Lower leg skin (tissue), 3 donors: Measurements from ENCODE around the gene BCL7B.

Experiments
- CTCF ChIP-seq, 3 donors: fragments of 450-650 bp; IDR thresholded peaks; one replicate each; pipeline ENCODE4 v1.5.1; 2016; ENCODE audit warnings: antibody characterized with exemption in 3 of 3, mild to moderate bottlenecking in 3 of 3, moderate library complexity in 2 of 3
- POLR2A ChIP-seq, 2 donors: fragments of 450-650 bp; IDR thresholded peaks; one replicate each; pipeline ENCODE4 v1.6.1; 2016 to 2017; ENCODE audit warnings: antibody characterized with exemption in 2 of 2, mild to moderate bottlenecking in 1 of 2, moderate library complexity in 1 of 2

GRCh38 chr7:73567846-73568685, 10.6 kb upstream of the BCL7B start:
- TF ChIP-seq CTCF (IDR thresholded peaks at IDR 0.05) = no peak
- TF ChIP-seq POLR2A (IDR thresholded peaks at IDR 0.05) = no peak
